A172 (cell line): Measurements from ENCODE around the gene ACKR1. TPM values are rescaled to one million over a fixed set of nuclear protein-coding genes. Genes with fewer than 3 reads are reported as not detected.

Experiments used
- DNase-seq: peaks from one replicate; pipeline ENCODE4 v3.0.0-alpha.2; 2015; ENCODE audit warnings: low spot score
- total RNA-seq: library from RNA; depleted of rRNA; stranded (reverse); fragments of >200 nt; shearing (Covaris generic); gene quantifications from 2 replicates; pipeline ENCODE4 v1.2.3, GENCODE V29; 2014

Gene ACKR1
- total RNA-seq, 1 experiment from 2014 or later: not detected

GRCh38 chr1:159187647-159188374 is 16.9 kb upstream of the ACKR1 start:
- DNase-seq: no peak

- peak; percentile 21 for DNase-seq
Observed at GRCh38 chr1:159188375-159188788, 16.3 kb upstream of the ACKR1 start.

GRCh38 chr1:159190441-159190840 is 14.2 kb upstream of the ACKR1 start:
- DNase-seq: no peak

- no peak for DNase-seq
Observed at GRCh38 chr1:159196543-159196942, 8.1 kb upstream of the ACKR1 start.

GRCh38 chr1:159197561-159198557 is 6.8 kb upstream of the ACKR1 start:
- DNase-seq: peak; percentile 70

GRCh38 chr1:159199901-159200300 is 4.8 kb upstream of the ACKR1 start:
- no peak for DNase-seq

GRCh38 chr1:159200769-159201168 is 3.9 kb upstream of the ACKR1 start:
- DNase-seq: no peak

GRCh38 chr1:159201642-159202041 is 3.0 kb upstream of the ACKR1 start:
- DNase-seq: no peak

GRCh38 chr1:159203610-159204009 is 1.1 kb upstream of the ACKR1 start:
- DNase-seq: no peak

GRCh38 chr1:159205225-159205624 is 550 bp downstream of the ACKR1 start:
- no peak for DNase-seq

GRCh38 chr1:159206110-159206509 is 1.4 kb downstream of the ACKR1 start:
- DNase-seq: no peak

GRCh38 chr1:159207080-159207479 is 2.4 kb downstream of the ACKR1 start:
- no peak for DNase-seq

- no peak for DNase-seq
Observed at GRCh38 chr1:159207774-159208173, 3.1 kb downstream of the ACKR1 start.

GRCh38 chr1:159208175-159208825 is 3.6 kb downstream of the ACKR1 start:
- no peak for DNase-seq

GRCh38 chr1:159209061-159209460 is 4.4 kb downstream of the ACKR1 start:
- no peak for DNase-seq

GRCh38 chr1:159211331-159212136 is 6.9 kb downstream of the ACKR1 start:
- peak; percentile 39 for DNase-seq

GRCh38 chr1:159212596-159212995 is 7.9 kb downstream of the ACKR1 start:
- no peak for DNase-seq

GRCh38 chr1:159214149-159214760 is 9.6 kb downstream of the ACKR1 start:
- peak; percentile 59 for DNase-seq

- DNase-seq: no peak
Observed at GRCh38 chr1:159218649-159219636, 14.3 kb downstream of the ACKR1 start.
